HG03442 (cell line): Measurements from ENCODE around the gene LMF1.
"Not testable (repeated sequence)": the region's sequence is repeated elsewhere in the genome, so short reads cannot be mapped to it uniquely, and the experiment has no call there.

Source experiments
- ATAC-seq: cut with Tn5 transposase; IDR thresholded peaks from one replicate; pipeline ENCODE4 v1.9.1; 2021; ENCODE audit warnings: mild to moderate bottlenecking, moderate library complexity; ENCODE audit not compliant: unreplicated experiment

LMF1 gene

GRCh38 chr16:973366-973765 is 2.6 kb upstream of the LMF1 start:
- no peak for ATAC-seq

- no peak for ATAC-seq
These were observed 1.7 kb upstream of the LMF1 start for GRCh38 chr16:972316-973002.

GRCh38 chr16:971981-972315 is 1.2 kb upstream of the LMF1 start:
- no peak for ATAC-seq

GRCh38 chr16:971582-971905 is 760 bp upstream of the LMF1 start:
- no peak for ATAC-seq

- no peak for ATAC-seq
These were observed 408 bp downstream of the LMF1 start for GRCh38 chr16:970386-970765.

GRCh38 chr16:969508-970385 is 1.0 kb downstream of the LMF1 start:
- no peak for ATAC-seq

GRCh38 chr16:968620-969019 is 2.2 kb downstream of the LMF1 start:
- no peak for ATAC-seq

GRCh38 chr16:967546-968295 is 3.1 kb downstream of the LMF1 start:
- ATAC-seq: no peak

- ATAC-seq: no peak
These were observed 3.7 kb downstream of the LMF1 start for GRCh38 chr16:967077-967541.

GRCh38 chr16:966505-966904 is 4.3 kb downstream of the LMF1 start:
- ATAC-seq: no peak

GRCh38 chr16:966035-966434 is 4.7 kb downstream of the LMF1 start:
- no peak for ATAC-seq

GRCh38 chr16:965487-965886 is 5.3 kb downstream of the LMF1 start:
- no peak for ATAC-seq

GRCh38 chr16:965036-965395 is 5.8 kb downstream of the LMF1 start:
- no peak for ATAC-seq

GRCh38 chr16:964356-965035 is 6.3 kb downstream of the LMF1 start:
- ATAC-seq: no peak

- no peak for ATAC-seq
These were observed 6.9 kb downstream of the LMF1 start for GRCh38 chr16:963913-964312.

- ATAC-seq: no peak
These were observed 7.6 kb downstream of the LMF1 start for GRCh38 chr16:962901-963814.

GRCh38 chr16:962366-962765 is 8.4 kb downstream of the LMF1 start:
- no peak for ATAC-seq

- no peak for ATAC-seq
These were observed 11.3 kb downstream of the LMF1 start for GRCh38 chr16:959232-960040.

- ATAC-seq: not testable (repeated sequence)
These were observed 15.0 kb downstream of the LMF1 start for GRCh38 chr16:955766-956165.
